CD4-positive, alpha-beta T cell treated with Interleukin-15 for 4 hours (primary cell): ENCODE measurements around the gene RASAL1.

Experiments used
- DNase-seq: peaks from one replicate; pipeline ENCODE4 v3.0.0-alpha.2; 2020; ENCODE audit warnings: low spot score

Gene RASAL1

GRCh38 chr12:113056631-113057488 is 78.7 kb downstream of the RASAL1 start, which contains the start of gene DTX1:
Gene DTX1 (plus strand): TSS chr12:113056730. CDS start chr12:113058193, 1,463 bp downstream.
- peak; percentile 14 for DNase-seq

GRCh38 chr12:113056381-113056630 is 79.3 kb downstream of the RASAL1 start:
- no peak for DNase-seq

- DNase-seq: no peak
Measured at GRCh38 chr12:113055594-113056380, 79.8 kb downstream of the RASAL1 start.

GRCh38 chr12:113054948-113055486 is 80.5 kb downstream of the RASAL1 start:
- DNase-seq: no peak

GRCh38 chr12:113052326-113052725 is 83.2 kb downstream of the RASAL1 start:
- no peak for DNase-seq

- no peak for DNase-seq
Measured at GRCh38 chr12:113051759-113052158, 83.8 kb downstream of the RASAL1 start.

GRCh38 chr12:113050795-113051194 is 84.8 kb downstream of the RASAL1 start:
- no peak for DNase-seq

- no peak for DNase-seq
Measured at GRCh38 chr12:113049976-113050742, 85.4 kb downstream of the RASAL1 start.
